ENCODE results near the gene EGFR.

EGFR gene

GRCh38 chr7:55235115-55235514, 216.3 kb downstream of the EGFR start:
- DNase-seq, result no peak

DNA sequence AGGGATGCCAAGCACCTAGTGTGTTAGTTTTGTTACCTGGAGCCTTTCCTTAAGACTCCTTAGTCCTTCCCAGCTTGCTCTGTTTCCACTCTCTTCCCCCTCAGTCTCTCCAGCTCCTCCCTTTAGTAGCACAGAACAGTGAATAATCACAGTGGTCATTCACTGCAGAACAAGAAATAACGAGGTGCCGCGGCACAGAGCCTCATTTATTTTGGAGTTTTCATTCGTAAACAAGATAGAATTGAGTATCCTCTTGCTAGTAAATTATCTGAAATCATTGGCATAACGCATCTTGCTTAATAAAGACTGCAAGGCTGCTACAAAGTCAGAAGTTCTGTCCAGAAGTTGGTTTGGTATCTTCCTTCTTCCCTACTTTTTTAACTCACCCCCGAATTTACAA, 217.0 kb downstream of the EGFR start:
- no peak for DNase-seq

GRCh38 chr7:55236476-55236875, 217.7 kb downstream of the EGFR start:
- no peak for DNase-seq

DNA sequence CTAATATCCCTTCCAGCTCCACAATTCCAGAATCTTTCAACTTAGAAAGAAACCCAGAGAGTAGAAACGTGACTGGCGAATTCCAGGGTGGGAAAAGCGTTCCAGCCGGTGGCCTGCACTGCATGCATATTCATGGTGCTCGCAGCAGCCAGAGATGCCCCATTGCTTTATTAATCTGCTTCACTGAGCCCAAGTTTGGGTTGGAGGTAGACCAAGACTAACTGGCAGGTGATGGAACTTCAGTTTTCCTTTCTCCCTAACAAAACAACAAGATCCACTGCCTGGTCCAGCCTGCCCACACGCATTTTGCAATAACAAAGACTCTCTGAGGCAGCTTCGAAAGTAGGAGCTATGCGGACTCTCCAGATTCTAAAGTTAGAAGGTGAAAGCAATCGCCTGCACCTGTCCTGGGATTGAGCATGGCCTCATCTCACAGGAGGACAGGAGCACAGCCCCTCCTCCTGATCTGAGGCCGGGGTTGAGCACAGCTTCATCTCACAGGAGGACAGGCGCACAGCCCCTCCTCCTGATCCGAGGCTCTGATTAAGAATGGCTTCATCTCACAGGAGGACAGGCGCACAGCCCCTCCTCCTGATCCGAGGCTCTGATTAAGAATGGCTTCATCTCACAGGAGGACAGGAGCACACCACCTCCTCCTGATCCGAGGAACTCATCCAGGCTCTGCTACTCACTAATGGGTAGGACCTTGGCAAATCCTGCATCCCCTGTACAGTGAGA, 218.5 kb downstream of the EGFR start:
- DNase-seq, result no peak

DNA sequence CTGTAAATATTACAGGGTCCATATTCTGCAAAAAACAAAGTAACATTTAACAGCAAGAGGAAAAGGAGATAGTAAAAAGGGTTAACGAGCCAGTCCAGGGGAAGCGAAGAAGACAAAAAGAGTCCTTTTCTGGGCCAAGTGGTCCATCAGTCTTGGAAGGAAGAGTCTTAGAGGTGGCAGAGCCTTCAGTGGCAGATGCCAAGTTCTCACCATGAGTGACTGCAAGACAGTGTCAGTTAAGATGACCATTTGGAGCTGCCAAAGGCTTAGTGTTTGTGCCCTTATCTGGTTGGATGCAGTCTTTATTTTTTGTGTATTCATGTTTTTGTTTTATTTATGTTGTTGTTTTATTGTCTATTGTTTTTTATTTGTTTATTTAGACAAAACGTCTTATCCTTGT, 220.6 kb downstream of the EGFR start:
- no peak for DNase-seq

GRCh38 chr7:55240418-55241142, 221.8 kb downstream of the EGFR start:
- no peak for DNase-seq

DNA sequence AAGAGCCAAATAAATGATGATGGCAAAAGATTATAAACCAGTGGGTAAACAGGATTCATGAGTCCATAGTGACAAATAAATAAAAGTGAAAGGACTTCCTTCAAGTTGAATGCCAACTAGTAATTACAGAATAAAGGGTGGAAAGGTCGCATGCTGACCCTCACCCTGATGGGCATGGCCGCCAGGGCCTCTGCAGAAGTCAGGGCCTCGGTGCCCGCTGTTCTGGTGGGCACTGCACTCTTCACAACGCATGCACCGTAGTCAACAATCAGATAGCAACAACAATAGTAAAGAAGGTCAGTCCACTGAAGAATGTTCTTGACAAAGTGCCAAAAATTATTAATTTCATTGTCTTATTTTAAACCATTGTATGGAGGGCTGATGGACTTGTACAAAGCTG, 223.1 kb downstream of the EGFR start:
- no peak for DNase-seq

DNA sequence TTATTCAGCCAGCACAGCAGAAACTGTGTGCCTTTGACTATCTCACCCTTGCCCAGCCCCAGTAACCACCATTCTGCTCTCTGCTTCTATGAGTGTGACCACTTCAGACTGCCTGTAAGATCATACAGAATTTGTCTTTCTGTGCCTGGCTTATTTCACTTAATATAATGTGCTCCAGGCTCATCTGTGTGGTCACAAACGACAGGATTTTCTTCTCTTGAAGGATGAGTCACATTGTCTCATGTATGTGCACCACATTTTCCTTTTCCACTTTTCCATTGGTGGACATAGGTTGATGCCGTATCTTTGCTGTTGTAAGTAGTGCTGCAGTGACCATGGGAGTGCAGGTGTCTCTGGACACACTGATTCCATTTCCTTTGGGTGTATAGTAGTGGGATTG, 223.8 kb downstream of the EGFR start:
- no peak for DNase-seq

DNA sequence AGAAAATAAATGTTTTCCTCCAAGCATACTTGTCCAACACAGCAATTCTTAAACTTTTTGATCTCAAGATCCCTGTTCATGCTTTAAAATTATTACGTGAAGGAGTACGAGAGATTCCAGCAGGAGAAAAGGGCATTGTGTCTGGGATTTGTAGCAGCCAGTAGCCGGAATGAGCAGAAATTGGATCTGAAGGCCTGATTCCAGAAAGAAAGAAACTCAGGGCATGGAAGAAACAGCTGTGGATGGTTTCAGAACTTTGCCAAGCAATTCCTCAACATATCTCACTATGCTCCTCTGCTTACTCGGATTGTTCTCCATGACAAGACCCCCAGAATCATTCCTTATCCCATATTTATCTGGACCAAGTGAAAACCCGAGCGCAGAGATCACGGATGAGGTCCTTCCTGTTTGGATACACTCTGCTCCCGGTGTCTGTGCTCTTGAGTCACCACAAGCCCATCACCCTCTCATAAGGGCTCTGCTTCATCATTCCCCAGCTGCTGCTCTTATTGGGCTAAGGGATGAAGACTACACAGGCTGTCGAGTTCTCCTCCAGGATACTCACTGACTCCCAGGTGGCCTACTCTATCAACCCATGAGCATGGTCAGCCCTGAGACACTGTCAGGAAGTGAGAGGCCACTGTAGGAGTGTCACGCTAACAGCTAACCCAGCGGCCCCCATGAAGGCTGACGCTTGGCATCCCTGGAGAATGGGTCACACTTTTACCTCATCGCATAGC, 225.4 kb downstream of the EGFR start:
- no peak for DNase-seq

DNA sequence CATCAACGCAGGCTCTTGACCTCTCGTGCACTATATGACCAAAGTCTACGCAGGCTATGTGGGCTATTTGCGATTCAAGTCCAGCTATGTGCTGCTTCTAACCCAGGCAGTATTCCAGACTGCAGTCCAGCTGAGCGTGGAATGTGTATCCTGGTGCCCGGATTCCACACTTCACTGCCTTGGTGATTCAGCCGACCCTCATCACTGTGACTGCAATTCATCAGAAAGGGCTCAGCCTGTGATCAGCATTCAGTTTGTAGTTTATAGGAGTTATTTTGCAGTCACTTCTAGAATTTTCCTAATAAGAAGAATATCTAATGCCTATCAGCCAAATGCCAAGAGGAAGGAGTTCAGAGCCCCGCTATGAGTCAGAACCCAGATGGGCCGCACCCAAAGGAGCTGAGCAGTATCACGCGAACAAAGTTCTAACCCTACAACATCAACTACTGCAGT, 226.5 kb downstream of the EGFR start:
- no peak for DNase-seq

DNA sequence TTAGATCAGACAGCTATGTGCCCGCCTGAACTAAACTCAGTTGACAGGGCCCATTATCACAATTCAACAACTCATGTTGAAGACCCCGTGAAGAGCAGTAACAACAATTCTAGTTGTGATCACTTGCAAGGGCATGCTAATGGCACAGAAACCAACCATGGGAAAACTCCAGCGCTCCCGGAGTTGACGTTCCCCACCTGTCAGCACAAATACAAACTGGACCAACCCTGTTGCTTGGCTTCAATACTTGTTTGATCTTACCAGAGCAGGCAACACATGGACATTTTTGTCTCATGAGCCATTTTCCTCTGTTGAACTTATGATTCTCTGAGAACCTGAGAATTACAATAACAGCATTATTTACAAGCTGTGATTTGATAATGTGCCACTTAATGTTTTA, 227.4 kb downstream of the EGFR start:
- no peak for DNase-seq

- no peak for DNase-seq
Observed at GRCh38 chr7:55247428-55247827, 228.6 kb downstream of the EGFR start.

- no peak for DNase-seq
Observed at GRCh38 chr7:55248526-55248925, 229.7 kb downstream of the EGFR start.

- DNase-seq, result no peak
Observed at GRCh38 chr7:55249332-55249731, 230.5 kb downstream of the EGFR start.

DNA sequence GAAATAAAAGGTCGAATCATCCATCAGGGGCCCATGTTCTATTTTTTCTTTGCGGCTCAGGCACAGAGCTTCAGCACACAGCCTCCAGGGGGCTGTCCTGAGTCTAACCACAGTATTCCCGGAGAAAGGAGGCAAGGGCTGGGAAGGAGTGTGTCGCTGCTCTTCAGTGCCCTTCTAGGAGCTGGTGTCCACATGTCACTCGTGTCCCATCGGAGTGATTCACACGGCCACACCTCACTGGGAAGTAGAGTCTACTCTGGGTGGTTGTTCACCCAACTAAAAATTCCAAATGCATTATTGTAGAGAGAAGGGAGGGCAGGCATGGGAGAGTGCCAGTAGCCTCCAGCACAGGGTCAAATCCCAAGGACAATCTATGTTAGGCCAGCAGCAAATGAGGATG, 231.5 kb downstream of the EGFR start:
- no peak for DNase-seq

DNA sequence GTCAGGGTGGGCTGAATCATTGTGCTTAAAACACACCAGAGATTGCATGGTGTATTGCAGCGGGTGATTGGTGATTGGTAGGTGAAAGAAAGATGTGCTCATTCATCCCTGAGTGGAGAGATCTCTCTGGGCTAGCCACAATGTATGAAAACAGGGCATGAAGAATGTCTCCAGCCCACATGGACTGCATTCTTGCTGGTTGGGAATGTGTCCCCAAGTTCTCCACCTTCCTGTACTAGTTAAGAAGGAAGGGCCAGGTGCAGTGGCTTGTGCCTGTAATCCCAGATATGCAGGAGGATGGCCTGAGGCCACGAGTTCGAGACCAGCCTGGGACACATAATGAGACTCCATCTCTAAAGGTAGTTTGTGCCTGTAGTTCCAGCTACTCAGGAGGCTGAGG, 232.5 kb downstream of the EGFR start:
- no peak for DNase-seq

GRCh38 chr7:55251911-55252310, 233.1 kb downstream of the EGFR start:
- no peak for DNase-seq

DNA sequence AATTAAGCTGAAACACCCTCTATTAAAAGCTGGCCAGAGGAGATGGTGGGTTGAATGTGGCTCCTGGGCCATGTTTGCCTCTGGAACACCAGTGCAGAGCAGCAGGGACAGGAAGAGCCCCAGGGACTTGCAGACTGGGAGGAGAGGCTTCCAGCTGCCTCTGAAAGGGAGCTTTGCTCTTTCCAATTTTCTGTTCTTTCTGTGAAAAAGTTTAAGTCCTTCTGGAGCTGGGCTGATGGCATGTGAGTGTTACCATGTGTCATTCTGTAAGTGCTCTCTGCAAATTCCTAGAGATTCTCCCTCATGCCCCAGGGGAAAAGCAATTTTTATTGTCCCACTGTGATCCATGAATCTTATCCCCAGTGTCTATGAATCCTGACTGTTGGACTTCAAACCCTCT, 233.6 kb downstream of the EGFR start:
- DNase-seq, result no peak

DNA sequence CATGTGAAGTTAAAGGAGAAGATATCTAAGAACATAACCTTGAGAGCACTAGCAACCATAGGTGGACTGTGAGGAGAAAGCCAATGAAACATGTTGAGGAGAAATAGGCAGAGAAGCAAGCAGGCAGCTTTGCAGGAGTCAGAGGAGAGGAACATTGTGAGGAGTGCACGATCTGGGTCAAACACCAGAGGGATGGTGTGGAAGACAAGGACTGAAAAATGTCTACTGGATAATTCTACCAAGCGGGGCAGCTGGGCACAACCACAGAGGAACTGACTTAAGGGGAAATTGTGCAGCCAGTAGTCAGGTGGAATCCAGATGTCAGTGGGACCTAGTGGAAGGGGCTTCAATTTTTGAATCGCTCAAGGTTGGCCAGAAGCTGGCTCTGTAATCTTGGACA, 234.4 kb downstream of the EGFR start:
- DNase-seq, result no peak

DNA sequence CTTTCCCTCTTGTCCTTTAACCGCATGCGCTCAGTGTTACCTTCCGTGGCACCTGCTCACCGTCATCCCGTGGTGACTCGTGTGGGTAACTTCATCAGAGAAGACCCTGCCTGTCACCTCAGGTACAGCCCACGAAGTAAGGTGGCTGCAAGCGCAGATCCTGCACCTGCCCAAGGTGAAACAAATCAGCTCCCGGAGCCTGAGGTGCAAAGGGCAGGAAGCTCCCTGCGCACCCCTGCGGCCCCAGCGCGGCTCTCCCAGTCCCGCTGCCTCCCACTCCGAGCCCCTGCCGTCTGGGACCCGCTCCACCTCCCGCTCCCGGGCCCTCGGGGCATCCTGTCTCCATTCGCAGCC, 235.4 kb downstream of the EGFR start:
- DNase-seq, result no peak

GRCh38 chr7:55254596-55255495, 236.0 kb downstream of the EGFR start:
- DNase-seq, result no peak

DNA sequence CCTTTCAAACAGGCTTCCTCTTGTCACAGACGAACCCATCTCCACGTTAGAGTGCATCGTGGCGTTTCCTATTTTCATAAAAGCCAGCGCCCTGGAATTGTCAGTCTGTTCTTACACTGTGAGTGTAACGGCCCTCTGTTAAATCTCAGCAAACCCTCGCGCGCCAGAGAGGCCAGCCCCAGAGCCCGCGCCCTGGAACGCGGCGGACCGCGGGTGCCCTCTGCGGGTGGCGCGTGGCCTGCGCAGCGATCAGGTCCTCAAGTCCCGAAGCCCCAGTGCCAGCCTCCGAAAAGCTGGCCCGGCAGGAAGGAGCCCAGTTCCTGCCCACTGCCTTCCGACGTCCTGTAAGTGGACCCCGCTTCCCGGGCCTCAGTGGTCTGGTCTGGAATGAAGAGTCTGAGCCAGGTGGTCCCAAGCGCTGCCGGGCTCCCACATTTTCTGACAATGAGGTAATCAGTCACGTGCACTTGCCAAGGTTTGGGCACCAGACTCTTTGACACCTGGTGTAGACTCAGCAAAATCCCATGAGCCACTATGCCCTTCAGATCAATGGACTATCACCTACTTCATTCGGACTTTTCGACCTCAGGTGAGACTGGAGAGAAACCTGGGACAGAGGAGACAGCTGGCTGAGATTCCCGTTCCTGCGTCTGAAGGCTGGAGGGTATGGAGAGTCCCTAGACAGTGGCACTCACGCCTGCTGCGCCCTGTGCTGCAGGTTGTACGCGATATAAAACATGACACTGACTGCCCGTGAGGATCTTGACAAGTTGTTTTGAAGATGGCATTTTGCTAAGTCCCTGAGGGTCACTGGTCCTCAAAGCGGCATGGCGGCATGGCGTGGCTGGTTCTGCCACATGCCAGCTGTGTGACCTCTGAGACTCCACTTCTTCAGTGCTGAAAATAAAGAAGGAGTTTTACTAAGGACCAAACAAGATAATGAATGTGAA, 237.0 kb downstream of the EGFR start:
- DNase-seq, result no peak

All from NCI-H2081 treated with DMSO at 0.1 percent for 48 hours (cell line).